Dendritic cell treated with granulocyte-macrophage colony-stimulating factor and Interleukin-4, amounts not matched to agents 40 ng/mL and 50 ng/mL, for 4 days (primary cell): ENCODE measurements around the gene FYN.

Experiments
- H3K27ac Mint-ChIP-seq: one replicate; pipeline ENCODE4 v1.8.0; 2022; ENCODE audit warnings: mild to moderate bottlenecking, mixed read lengths
- H3K27me3 Mint-ChIP-seq: one replicate; pipeline ENCODE4 v1.8.0; 2022; ENCODE audit warnings: mild to moderate bottlenecking, mixed read lengths
- H3K36me3 Mint-ChIP-seq: one replicate; pipeline ENCODE4 v1.8.0; 2022; ENCODE audit warnings: low read depth, mixed read lengths
- H3K4me1 Mint-ChIP-seq: one replicate; pipeline ENCODE4 v1.8.0; 2022; ENCODE audit warnings: low read depth, mixed read lengths
- H3K4me3 Mint-ChIP-seq: one replicate; pipeline ENCODE4 v1.8.0; 2022; ENCODE audit warnings: mild to moderate bottlenecking, moderate library complexity, mixed read lengths
- H3K9me3 Mint-ChIP-seq: one replicate; pipeline ENCODE4 v1.8.0; 2022; ENCODE audit warnings: mixed read lengths
- intact Hi-C: fragments of 100-400 bp; cut with micrococcal nuclease; formaldehyde crosslinking; loops from one replicate; pipeline ENCODE4 v1.15.0; 2022

Gene FYN

GRCh38 chr6:111782192-111782809 lies 91.0 kb downstream of the FYN start:
- Mint-ChIP-seq H3K36me3 (no peaks in the 10 kb centered on the region), H3K4me1 (peaks cover 13% of the 10 kb centered on the region), H3K27ac (no peak overlapping the region), H3K9me3 (no peaks in the 10 kb centered on the region), H3K27me3 (no peaks in the 10 kb centered on the region), H3K4me3 (no peak overlapping the region)
- intact Hi-C loops: no loop called here

GRCh38 chr6:111781041-111781708 lies 92.1 kb downstream of the FYN start:
- intact Hi-C loops: no loop called here
- Mint-ChIP-seq H3K27ac (no peak overlapping the region), H3K4me1 (peaks cover 13% of the 10 kb centered on the region), H3K9me3 (no peaks in the 10 kb centered on the region), H3K36me3 (no peaks in the 10 kb centered on the region), H3K4me3 (no peak overlapping the region), H3K27me3 (no peaks in the 10 kb centered on the region)

GRCh38 chr6:111780393-111780792 lies 92.9 kb downstream of the FYN start:
- no peak overlapping the region for H3K27ac Mint-ChIP-seq
- no peaks in the 10 kb centered on the region for H3K27me3 Mint-ChIP-seq
- intact Hi-C loops: no loop called here
- no peaks in the 10 kb centered on the region for H3K9me3 Mint-ChIP-seq
- H3K4me3 Mint-ChIP-seq: no peak overlapping the region
- H3K36me3 Mint-ChIP-seq: no peaks in the 10 kb centered on the region
- H3K4me1 Mint-ChIP-seq: peaks cover 13% of the 10 kb centered on the region

GRCh38 chr6:111779660-111780059 lies 93.6 kb downstream of the FYN start:
- Mint-ChIP-seq H3K36me3 (no peaks in the 10 kb centered on the region), H3K4me3 (no peak overlapping the region), H3K27me3 (no peaks in the 10 kb centered on the region), H3K9me3 (no peaks in the 10 kb centered on the region), H3K27ac (no peak overlapping the region), H3K4me1 (peaks cover 13% of the 10 kb centered on the region)
- intact Hi-C loops: no loop called here

GRCh38 chr6:111779031-111779430 lies 94.2 kb downstream of the FYN start:
- intact Hi-C loops: no loop called here

GRCh38 chr6:111777357-111777756 lies 95.9 kb downstream of the FYN start:
- Mint-ChIP-seq H3K27ac (no peak overlapping the region), H3K4me1 (peaks cover 13% of the 10 kb centered on the region), H3K27me3 (no peaks in the 10 kb centered on the region), H3K9me3 (no peaks in the 10 kb centered on the region), H3K36me3 (no peaks in the 10 kb centered on the region), H3K4me3 (no peak overlapping the region)
- intact Hi-C loops: no loop called here

More at GRCh38 chr6:111779031-111779430, 94.2 kb downstream of the FYN start:
- peaks cover 13% of the 10 kb centered on the region for H3K4me1 Mint-ChIP-seq
- no peaks in the 10 kb centered on the region for H3K27me3 Mint-ChIP-seq
- H3K36me3 Mint-ChIP-seq: no peaks in the 10 kb centered on the region
- H3K4me3 Mint-ChIP-seq: no peak overlapping the region
- no peaks in the 10 kb centered on the region for H3K9me3 Mint-ChIP-seq
- no peak overlapping the region for H3K27ac Mint-ChIP-seq

- Mint-ChIP-seq H3K36me3 (peaks cover 4% of the 10 kb centered on the region), H3K4me3 (no peak overlapping the region), H3K4me1 (peaks cover 13% of the 10 kb centered on the region), H3K27ac (no peak overlapping the region), H3K9me3 (no peaks in the 10 kb centered on the region), H3K27me3 (no peaks in the 10 kb centered on the region)
- intact Hi-C loops: no loop called here
Observed at GRCh38 chr6:111776236-111777221, 96.7 kb downstream of the FYN start.

GRCh38 chr6:111775145-111775922 lies 97.9 kb downstream of the FYN start:
- Mint-ChIP-seq H3K27ac (no peak overlapping the region), H3K9me3 (no peaks in the 10 kb centered on the region), H3K36me3 (peaks cover 5% of the 10 kb centered on the region), H3K4me1 (peaks cover 1% of the 10 kb centered on the region), H3K27me3 (no peaks in the 10 kb centered on the region), H3K4me3 (no peak overlapping the region)
- intact Hi-C loops: no loop called here

GRCh38 chr6:111774346-111774703 lies 98.9 kb downstream of the FYN start:
- no peak overlapping the region for H3K4me3 Mint-ChIP-seq
- peaks cover 5% of the 10 kb centered on the region for H3K36me3 Mint-ChIP-seq
- H3K27ac Mint-ChIP-seq: no peak overlapping the region
- intact Hi-C loops: no loop called here
- no peaks in the 10 kb centered on the region for H3K27me3 Mint-ChIP-seq
- no peaks in the 10 kb centered on the region for H3K9me3 Mint-ChIP-seq
- H3K4me1 Mint-ChIP-seq: no peaks in the 10 kb centered on the region

GRCh38 chr6:111773501-111774345 lies 99.5 kb downstream of the FYN start:
- peaks cover 5% of the 10 kb centered on the region for H3K36me3 Mint-ChIP-seq
- H3K27ac Mint-ChIP-seq: no peak overlapping the region
- intact Hi-C loops: no loop called here
- no peak overlapping the region for H3K4me3 Mint-ChIP-seq
- no peaks in the 10 kb centered on the region for H3K9me3 Mint-ChIP-seq
- H3K27me3 Mint-ChIP-seq: no peaks in the 10 kb centered on the region
- no peaks in the 10 kb centered on the region for H3K4me1 Mint-ChIP-seq

GRCh38 chr6:111772381-111772780 lies 100.9 kb downstream of the FYN start:
- H3K9me3 Mint-ChIP-seq: no peaks in the 10 kb centered on the region
- H3K4me1 Mint-ChIP-seq: peaks cover 6% of the 10 kb centered on the region
- intact Hi-C loops: no loop called here
- H3K27me3 Mint-ChIP-seq: no peaks in the 10 kb centered on the region
- H3K4me3 Mint-ChIP-seq: no peak overlapping the region
- no peak overlapping the region for H3K27ac Mint-ChIP-seq
- peaks cover 5% of the 10 kb centered on the region for H3K36me3 Mint-ChIP-seq

- Mint-ChIP-seq H3K27ac (no peak overlapping the region), H3K9me3 (no peaks in the 10 kb centered on the region), H3K36me3 (peaks cover 5% of the 10 kb centered on the region), H3K4me3 (no peak overlapping the region), H3K27me3 (no peaks in the 10 kb centered on the region), H3K4me1 (peaks cover 10% of the 10 kb centered on the region)
- intact Hi-C loops: no loop called here
Observed at GRCh38 chr6:111771629-111772028, 101.6 kb downstream of the FYN start.

GRCh38 chr6:111771094-111771432 lies 102.2 kb downstream of the FYN start:
- peaks cover 5% of the 10 kb centered on the region for H3K36me3 Mint-ChIP-seq
- no peak overlapping the region for H3K27ac Mint-ChIP-seq
- peaks cover 15% of the 10 kb centered on the region for H3K4me1 Mint-ChIP-seq
- intact Hi-C loops: no loop called here
- H3K9me3 Mint-ChIP-seq: no peaks in the 10 kb centered on the region
- H3K4me3 Mint-ChIP-seq: no peak overlapping the region
- H3K27me3 Mint-ChIP-seq: no peaks in the 10 kb centered on the region
